GM08714 (cell line): ENCODE data around the gene DNAH14.
"Not testable (repeated sequence)": the region's sequence is repeated elsewhere in the genome, so short reads cannot be mapped to it uniquely, and the experiment has no call there.

Experiments
- H3K4me3 ChIP-seq: fragments of 200-500 bp; sonication (Bioruptor generic); 2 replicates; pipeline ENCODE4 v1.5.1; 2014; ENCODE audit warnings: mild to moderate bottlenecking, low read length, inconsistent platforms
- ZNF274 ChIP-seq: IDR thresholded peaks from 2 replicates; pipeline ENCODE4 v1.6.1; 2012; ENCODE audit warnings: mild to moderate bottlenecking, low read depth, low read length

The DNAH14 gene

GRCh38 chr1:224929335-224930237 is at the start of gene DNAH14:
Gene DNAH14 (plus strand): TSS chr1:224929675. CDS start chr1:224952703, 23,028 bp downstream.
- peak within 1 kb of the TSS; percentile 60 for H3K4me3 ChIP-seq
- no peak for TF ChIP-seq ZNF274

DNA sequence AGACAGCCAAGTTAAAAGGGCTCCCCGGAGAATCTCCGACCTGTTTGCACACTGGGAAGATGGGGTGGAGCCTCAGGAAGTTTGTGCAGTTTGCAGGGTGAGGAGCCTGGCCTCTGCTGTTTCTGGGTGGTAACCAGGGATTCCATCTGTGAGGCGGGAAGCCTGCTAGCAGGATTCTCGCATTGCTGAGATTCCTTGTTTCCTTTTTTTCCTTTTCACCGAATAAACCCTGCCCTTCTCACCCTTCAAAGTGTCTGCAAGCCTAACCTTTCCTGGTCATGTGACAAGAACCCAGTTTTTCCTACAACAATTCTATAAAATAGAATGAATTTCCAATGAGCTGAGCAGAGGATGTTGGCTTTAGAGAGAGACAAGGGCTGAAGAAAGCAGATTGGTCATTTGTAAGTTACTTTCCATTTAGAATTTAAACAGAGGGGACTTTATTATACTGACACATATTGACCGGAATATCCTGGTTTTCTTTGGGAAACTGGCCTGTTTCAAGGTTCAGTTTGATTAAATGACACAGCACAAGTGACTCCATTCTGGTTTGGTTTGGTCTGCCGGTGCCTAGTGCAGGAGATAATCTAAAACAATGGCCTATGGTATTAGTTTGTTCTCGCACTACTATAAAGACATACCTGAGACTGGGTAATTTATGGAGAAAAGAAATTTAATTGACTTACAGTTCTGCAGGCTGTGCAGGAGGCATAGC is 48.7 kb upstream of the DNAH14 start:
- no peak overlapping the region for H3K4me3 ChIP-seq
- no peak for TF ChIP-seq ZNF274

DNA sequence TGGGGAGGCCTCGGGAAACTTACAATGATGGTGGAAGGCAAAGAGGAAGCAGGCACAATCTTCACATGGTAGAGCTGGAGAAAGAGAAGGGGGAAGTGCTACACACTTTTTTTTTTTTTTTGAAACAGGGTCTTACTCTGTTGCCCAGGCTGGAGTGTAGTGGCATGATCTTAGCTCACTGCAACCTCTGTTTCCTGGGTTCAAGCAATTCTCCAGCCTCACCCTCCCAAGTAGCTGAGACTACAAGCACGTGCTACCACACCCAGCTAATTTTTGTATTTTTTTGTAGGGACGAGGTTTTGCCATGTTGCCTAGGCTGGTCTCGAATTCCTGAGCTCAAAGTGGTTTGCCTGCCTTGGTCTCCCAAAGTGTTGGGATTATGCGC is 48.2 kb upstream of the DNAH14 start:
- not testable (repeated sequence) for H3K4me3 ChIP-seq

DNA sequence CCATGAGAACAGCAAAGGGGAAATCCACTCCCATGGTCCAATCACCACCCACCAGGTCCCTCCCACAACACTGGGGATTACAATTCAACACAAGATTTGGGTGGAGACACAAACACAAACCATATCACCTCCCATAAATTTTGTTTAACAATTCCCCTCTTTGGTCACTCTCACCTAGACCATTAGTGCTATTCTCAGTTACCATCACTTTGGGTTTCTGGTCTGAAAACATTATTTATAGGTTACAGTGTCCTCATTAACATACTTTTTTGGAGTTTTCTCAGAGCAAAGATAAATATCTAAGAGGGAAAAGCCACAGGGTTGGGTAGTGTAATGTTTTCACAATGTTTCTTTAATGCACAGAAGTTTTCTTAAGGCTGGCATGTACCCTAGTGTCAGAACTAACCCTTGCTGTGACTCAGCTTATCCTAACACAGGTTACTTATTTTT is 47.7 kb upstream of the DNAH14 start:
- no peak for TF ChIP-seq ZNF274
- H3K4me3 ChIP-seq = no peak overlapping the region

DNA sequence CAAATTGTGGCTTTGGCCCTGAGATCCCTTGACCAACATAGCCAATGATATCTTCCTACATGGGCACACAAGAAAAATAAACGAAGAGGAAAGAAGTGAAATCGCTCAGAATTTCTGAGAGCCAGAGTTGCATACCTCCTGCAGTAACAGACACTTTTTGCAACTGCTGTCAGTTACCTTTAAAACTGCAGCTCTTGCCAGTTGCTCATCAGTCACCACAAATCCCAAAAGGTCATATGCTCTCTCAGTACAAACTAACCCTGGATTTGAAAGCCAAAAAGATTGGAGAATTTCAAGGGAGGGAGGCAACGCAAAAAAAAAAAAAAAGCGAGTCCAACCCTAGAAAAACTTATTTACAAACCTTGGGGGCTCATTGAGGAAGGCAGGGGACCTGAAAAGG is 47.2 kb upstream of the DNAH14 start:
- no peak overlapping the region for H3K4me3 ChIP-seq
- no peak for TF ChIP-seq ZNF274

DNA sequence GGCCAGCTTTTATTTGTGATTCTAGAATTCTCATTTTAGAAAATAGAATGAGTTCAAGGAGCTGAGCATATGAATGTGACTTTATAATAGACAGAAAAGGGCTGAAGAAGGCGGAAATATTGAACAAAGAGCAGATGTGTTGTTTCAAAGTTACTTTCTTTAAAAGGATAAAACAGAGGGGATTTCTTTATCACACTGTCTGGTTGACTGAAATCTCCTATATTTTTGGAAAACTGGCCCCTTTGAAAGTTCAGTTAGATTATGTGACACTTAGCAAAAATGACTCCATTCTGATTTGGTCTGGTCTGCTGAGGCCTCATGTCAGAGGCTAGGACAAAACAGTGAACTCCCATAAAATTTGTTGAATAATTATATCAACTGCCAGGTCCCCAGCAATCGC is 46.4 kb upstream of the DNAH14 start:
- no peak for TF ChIP-seq ZNF274
- no peak overlapping the region for H3K4me3 ChIP-seq

- H3K4me3 ChIP-seq = no peak overlapping the region
- TF ChIP-seq ZNF274 = no peak
These were observed 45.1 kb upstream of the DNAH14 start for GRCh38 chr1:224884361-224884801.

- not testable (repeated sequence) for H3K4me3 ChIP-seq
These were observed 44.1 kb upstream of the DNAH14 start for GRCh38 chr1:224885376-224885775.

- no peak overlapping the region for H3K4me3 ChIP-seq
- no peak for TF ChIP-seq ZNF274
These were observed 34.6 kb upstream of the DNAH14 start for GRCh38 chr1:224894915-224895314.

DNA sequence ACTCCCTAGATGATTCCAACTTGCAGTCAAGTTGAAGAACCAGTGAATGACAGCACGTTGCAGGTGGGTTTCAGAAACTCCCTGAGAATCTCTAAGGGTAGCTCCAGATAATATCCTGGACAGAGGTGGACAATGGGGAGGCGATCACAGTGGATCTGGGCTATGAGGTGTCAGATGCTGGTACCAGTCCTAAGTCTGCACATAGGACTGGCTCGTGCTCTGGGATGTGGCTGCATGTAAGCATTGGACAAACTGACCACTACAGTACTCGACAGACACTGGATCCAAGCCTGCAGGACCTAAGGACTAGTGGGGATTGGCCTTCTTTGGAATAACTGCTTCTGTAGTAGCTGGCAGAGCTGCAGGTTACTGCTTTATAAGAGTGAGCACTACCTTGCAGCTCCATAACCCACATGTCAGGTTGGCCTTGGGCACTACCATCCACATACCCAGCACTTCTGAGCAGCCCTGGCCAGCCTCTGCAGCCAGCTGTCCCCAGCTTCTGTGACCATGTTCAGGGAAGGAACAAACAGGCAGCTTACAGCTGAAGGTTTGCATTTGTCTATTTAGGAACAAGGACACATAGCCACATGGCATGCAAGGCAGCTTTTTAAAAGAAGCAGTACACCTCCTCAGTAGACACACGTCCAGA is 33.2 kb upstream of the DNAH14 start:
- TF ChIP-seq ZNF274 = no peak
- H3K4me3 ChIP-seq = no peak overlapping the region

GRCh38 chr1:224897529-224898327 is 31.7 kb upstream of the DNAH14 start:
- no peak overlapping the region for H3K4me3 ChIP-seq
- TF ChIP-seq ZNF274 = no peak

DNA sequence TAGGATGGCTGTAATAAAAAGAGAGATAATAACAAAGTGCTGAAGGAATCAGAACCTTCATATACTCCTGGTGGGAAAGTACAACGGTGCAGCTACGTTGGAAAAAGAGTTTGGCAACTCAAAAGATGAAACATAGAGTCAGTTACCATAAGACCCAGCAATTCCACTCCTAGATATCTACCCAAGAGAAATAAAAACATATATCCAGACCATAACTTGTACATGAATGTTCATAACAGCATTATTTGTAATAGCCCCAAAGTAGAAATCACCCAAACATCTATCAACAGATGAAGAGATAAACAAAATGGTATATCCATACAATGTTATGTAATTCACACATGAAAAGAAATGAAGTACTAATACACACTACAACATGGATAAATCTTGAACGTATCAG is 30.5 kb upstream of the DNAH14 start:
- no peak overlapping the region for H3K4me3 ChIP-seq
- TF ChIP-seq ZNF274 = no peak

DNA sequence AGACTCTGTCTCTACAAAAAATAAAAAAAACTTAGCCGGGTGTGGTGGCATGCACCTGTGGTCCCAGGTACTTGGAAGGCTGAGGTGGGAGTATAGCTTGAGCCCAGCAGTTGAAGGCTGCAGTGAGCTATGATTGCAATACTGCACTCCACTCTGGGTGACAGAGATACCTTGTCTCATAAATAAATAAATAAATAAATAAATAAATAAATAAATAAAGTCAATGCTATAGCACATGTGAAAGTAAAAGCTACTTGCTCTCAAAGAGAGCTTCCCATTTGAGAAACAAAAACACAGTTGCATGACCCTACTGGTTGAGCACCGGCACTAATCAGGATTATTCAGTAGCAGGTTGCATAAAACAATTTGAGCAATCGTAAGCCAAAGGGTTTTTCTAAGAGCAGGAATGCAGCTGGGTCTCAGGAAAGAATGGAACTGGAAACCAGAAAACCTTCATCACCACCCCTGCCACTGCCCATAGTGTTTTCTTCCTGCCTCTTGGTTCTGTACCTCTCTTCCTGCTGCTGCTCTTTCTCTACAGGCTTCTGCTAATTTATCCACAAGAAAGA is 29.3 kb upstream of the DNAH14 start:
- H3K4me3 ChIP-seq = no peak overlapping the region
- TF ChIP-seq ZNF274 = no peak
